GM21515 (cell line): ENCODE data around the gene SAMD11.
A peak's percentile ranks its signal among the peaks of the same experiment; 100 is the strongest.

Source experiments
- ATAC-seq: cut with Tn5 transposase; IDR thresholded peaks from one replicate; pipeline ENCODE4 v1.9.1; 2021; ENCODE audit not compliant: unreplicated experiment

The SAMD11 gene

GRCh38 chr1:961132-961669 lies 37.5 kb downstream of the SAMD11 start:
- no peak for ATAC-seq

GRCh38 chr1:962381-963300 lies 38.9 kb downstream of the SAMD11 start:
- ATAC-seq = no peak

GRCh38 chr1:963301-963651 lies 39.6 kb downstream of the SAMD11 start:
- ATAC-seq = no peak

- ATAC-seq = no peak
Observed at GRCh38 chr1:963746-964525, 40.2 kb downstream of the SAMD11 start.

DNA sequence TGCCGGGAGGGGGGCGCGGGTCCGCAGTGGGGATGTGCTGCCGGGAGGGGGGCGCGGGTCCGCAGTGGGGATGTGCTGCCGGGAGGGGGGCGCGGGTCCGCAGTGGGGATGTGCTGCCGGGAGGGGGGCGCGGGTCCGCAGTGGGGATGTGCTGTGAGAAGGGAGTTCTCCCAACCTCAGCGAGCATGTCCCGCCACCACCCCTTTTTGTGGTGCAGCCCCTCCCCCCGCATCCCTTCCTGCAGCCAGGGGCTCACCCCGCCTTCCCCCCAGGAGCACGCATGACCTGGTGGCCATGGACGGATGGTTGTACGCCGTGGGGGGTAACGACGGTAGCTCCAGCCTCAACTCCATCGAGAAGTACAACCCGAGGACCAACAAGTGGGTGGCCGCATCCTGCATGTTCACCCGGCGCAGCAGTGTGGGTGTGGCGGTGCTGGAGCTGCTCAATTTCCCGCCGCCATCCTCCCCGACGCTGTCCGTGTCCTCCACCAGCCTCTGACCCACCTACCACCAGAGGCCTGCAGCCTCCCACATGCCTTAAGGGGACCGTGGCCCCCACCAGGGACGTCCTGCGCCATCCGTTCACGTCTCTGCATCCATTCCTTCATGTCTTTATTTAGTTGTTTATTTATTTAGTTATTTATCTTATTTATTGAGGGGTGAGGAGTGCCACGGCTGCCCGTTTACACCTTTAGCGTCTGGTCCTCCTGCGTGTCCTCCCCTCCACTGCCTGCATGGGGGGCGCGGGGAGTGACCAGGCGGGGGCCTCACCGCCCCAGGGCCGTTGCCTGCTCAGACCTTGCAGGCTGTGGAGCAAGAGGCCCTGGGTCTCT lies 41.2 kb downstream of the SAMD11 start:
- ATAC-seq = no peak

GRCh38 chr1:965526-966134 lies 41.9 kb downstream of the SAMD11 start:
- no peak for ATAC-seq

DNA sequence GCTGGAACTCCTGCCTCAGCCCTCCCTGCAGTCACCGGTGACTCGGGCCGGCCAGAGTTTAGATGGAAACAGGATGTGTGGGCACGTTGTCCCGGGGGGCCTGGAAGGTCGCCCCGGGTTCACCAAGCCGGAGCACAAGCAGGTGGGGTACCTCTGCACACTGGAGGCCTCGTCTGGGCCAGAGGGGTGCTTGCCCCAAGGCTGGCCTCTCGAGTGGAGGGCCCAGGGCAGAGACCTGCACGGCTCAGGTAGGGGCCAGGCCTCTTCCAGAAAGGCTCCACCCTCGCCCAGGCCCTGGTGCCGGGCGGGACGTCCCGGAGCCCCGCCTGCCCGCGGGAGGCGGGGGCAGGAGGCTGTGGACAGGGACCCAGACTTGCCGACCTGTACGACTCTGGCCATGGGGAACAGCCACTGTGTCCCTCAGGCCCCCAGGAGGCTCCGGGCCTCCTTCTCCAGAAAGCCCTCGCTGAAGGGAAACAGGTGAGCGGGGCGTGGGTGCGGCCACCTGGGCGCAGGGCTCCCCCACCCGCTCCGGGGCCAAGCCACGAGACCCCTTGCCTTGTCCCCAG lies 42.5 kb downstream of the SAMD11 start, which contains the start of gene PLEKHN1:
PLEKHN1 (plus strand) TSS at position 348 of the 569 bp plus-strand sequence; CDS start at position 398, 50 bp downstream.
- ATAC-seq = peak; percentile 22

- ATAC-seq = peak; percentile 51
Observed at GRCh38 chr1:966704-967300, 43.1 kb downstream of the SAMD11 start.

DNA sequence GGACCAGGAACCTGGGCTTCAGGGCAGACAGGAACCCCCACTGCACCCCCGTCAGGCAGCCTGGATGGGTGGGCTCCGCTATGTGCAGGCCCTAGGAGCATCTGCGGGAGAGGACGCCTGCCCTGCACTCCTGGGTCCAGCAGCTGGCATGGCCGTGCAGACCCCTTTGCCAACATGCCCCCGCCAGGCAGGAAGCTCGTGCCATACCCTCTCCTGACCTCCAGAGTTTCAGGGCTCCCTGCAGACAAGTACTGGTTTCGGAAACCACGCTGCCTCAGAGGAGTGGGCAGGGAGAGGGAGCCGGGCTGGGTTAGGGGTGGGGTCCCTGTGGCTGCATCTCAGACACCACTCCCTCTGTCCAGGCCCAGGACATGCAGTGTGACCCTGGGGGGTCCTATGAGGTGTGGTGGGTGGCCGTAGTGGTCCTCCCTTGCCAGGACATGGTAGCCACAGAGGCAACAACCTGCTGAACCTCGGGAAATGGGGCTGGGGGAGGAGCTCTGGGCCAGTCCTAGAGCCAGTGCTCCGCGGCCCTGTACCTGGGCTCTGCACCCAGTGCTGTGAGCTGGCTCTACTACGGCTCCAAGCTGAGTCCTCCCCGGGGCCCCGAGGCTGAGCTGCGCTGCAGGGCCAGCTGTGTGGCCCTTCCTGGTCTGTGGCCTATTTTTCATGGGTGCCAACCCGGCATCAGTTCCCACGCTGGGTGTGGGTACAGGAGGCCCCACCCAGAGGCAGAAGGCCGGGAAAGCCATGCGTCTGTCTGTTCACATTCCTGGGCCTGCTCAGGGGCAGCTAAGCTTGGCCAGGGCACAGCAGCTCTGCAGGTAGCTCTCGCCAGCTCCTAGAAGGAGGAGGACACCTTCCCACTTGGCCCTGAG lies 44.0 kb downstream of the SAMD11 start:
- ATAC-seq = no peak

DNA sequence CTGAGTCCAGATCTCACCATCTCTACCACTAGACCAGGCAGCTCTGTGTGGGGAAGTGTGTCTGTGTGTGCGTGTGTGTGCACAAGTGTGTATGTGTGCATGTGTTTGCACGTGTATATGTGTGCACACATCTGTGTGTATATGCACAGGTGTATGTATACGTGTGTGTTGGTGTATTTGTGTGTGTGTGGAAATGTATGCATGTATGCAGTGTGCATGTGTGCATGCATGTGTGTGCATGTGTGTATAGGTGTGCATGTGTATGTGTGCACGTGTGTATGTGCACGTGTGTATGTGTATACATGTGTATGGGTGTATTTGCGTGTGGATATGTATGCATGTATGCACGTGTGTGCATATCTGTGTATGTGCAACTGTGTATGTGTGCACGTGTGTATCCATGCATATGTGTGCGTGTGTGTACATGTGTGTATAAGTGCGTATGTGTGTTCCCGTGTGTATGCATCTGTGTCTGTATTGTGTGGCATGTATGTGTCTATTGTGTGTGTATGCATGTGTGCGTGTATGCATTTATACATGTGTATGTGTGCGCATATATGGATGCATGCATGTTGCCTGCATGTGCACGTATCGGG lies 45.6 kb downstream of the SAMD11 start:
- no peak for ATAC-seq

DNA sequence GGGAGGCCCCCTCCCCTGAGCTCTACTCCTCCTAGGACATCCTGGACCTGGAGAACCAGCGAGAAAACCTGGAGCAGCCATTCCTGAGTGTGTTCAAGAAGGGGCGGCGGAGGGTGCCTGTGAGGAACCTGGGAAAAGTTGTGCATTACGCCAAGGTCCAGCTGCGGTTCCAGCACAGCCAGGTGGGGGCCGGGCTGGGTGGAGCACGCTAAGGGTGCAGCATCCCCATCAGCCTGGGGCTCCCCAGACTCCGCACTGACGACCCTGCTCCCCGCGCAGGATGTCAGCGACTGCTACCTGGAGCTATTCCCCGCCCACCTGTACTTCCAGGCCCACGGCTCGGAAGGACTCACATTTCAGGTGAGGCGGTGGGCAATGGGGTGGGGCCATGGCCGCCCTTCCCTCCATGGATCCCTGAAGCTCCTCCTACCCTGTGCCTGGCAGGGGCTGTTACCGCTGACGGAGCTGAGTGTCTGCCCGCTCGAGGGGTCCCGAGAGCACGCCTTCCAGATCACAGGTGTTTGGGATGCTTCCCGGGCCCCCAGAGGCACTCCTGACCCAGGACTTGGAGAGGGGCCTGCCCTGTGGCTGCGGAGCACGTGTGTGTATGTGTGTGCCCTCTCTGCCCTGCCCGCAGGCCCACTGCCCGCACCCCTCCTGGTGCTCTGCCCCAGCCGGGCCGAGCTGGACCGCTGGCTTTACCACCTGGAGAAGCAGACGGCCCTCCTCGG lies 46.7 kb downstream of the SAMD11 start:
- no peak for ATAC-seq

DNA sequence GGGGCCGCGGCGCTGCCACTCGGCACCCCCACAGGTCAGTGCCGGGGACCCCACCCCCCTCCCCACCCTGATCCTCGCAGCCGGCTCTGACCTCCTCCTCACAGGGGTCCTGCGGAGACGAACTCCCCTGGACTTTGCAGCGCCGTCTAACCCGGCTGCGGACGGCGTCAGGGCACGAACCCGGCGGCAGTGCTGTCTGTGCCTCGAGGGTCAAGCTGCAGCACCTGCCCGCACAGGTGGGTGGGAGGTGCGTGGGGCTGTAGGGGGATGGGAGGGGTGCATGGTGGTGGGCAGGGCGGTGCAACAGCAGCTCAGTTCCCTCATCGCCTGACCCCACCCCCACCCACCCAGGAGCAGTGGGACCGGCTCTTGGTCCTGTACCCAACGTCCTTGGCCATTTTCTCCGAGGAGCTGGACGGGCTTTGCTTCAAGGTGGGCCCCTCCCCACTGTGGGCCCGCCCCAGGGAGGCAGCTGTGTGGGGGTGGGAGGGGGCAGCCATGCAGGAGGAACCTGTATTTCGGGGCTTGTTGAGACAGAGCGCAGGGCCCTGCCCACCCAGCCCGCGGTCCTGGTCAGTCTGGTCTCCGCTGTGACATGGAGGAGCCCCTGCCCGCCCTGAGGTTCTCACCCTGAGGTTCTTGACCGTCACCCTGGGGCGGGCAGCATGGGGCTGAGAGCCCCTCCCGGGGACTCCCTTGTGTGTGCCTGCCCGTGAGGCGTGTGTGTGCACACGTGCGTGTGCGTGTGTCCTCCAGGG lies 47.4 kb downstream of the SAMD11 start:
- no peak for ATAC-seq

- no peak for ATAC-seq
Observed at GRCh38 chr1:971751-972506, 48.2 kb downstream of the SAMD11 start.

- no peak for ATAC-seq
Observed at GRCh38 chr1:972726-973458, 49.2 kb downstream of the SAMD11 start.

DNA sequence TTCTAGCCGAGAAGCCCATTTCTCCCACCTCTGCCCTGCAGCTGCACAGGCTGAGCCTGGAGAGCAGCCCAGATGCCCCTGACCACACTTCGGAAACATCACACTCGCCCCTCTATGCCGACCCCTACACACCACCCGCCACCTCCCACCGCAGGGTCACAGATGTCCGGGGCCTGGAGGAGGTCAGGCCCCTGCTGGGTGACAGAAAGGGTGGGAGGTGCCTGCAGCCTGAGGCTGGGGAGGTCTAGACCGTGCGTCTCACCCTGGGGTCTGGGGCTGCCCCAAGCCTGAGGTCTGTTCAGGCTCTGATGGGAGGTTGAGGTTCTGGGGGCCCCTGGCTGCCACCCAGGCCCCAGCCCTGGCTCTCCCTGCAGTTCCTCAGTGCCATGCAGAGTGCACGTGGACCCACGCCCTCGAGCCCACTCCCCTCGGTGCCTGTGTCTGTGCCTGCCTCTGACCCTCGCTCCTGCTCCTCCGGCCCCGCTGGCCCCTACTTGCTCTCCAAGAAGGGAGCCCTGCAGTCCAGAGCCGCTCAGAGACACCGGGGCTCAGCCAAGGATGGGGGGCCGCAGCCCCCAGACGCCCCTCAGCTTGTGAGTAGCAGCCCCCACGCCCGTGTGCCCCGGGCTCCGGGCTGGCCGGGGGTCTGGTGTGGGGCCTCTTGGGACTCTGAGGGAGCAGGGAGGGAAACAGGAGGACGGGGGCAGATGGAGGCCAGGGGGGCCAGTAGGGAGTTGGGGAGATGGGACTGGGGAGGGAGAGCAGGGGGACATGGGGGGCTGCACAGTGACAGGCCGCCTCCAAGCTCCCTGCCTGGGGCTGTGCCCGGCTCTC lies 50.0 kb downstream of the SAMD11 start:
- ATAC-seq = no peak
